Coronary artery (tissue), 2 donors: Measurements from ENCODE around the gene SUN1.

Source experiments
- DNase-seq: peaks from one replicate; pipeline ENCODE4 v3.0.0-alpha.2; 2017; ENCODE audit warnings: low spot score
- H3K27ac ChIP-seq, 2 donors: fragments of 200-600 bp; sonication (generic); one replicate each; pipeline ENCODE4 v1.5.1; 2016 to 2019
- H3K4me3 ChIP-seq: fragments of 200-600 bp; sonication (generic); 2 replicates; pipeline ENCODE4 v1.5.1; 2016; ENCODE audit warnings: mild to moderate bottlenecking, moderate library complexity
- TF ChIP-seq, protein P1 (sequence below): fragments of 200-600 bp; sonication (generic); IDR thresholded peaks from one replicate; pipeline ENCODE4 v1.5.1; 2019; ENCODE audit warnings: antibody characterized with exemption

Gene SUN1

DNA sequence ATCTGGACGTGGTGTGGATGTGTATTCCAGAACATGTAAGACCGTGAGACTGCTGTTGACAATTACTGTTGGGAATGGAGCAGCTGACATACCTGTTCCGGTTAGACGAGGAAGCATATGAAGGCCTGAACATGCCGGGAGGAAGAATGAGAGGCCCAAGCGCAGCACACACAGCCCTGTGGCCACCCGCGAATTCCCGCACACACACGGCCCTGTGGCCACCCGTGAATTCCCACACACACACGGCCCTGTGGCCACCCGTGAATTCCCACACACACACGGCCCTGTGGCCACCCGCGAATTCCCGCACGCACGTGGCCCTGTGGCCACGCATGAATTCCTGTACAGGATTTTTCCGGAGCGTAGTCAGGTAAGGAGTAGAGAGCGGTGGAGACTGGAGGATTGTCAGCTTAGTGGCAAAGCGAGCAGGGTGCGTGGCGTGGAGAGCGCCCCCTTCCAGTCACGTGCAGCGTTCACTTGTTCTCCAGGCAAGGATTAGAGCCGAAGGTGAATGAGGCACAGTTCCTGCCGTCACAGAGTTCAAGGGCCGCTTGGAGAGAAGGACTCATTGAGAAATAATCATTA, 9.5 kb upstream of the SUN1 start:
- DNase-seq = no peak
- TF ChIP-seq, protein P1, sequence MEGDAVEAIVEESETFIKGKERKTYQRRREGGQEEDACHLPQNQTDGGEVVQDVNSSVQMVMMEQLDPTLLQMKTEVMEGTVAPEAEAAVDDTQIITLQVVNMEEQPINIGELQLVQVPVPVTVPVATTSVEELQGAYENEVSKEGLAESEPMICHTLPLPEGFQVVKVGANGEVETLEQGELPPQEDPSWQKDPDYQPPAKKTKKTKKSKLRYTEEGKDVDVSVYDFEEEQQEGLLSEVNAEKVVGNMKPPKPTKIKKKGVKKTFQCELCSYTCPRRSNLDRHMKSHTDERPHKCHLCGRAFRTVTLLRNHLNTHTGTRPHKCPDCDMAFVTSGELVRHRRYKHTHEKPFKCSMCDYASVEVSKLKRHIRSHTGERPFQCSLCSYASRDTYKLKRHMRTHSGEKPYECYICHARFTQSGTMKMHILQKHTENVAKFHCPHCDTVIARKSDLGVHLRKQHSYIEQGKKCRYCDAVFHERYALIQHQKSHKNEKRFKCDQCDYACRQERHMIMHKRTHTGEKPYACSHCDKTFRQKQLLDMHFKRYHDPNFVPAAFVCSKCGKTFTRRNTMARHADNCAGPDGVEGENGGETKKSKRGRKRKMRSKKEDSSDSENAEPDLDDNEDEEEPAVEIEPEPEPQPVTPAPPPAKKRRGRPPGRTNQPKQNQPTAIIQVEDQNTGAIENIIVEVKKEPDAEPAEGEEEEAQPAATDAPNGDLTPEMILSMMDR = no peak
- Histone ChIP-seq H3K27ac (peak overlapping the region in 1 of 2 donors; percentile 12), H3K4me3 (no peak overlapping the region)

DNA sequence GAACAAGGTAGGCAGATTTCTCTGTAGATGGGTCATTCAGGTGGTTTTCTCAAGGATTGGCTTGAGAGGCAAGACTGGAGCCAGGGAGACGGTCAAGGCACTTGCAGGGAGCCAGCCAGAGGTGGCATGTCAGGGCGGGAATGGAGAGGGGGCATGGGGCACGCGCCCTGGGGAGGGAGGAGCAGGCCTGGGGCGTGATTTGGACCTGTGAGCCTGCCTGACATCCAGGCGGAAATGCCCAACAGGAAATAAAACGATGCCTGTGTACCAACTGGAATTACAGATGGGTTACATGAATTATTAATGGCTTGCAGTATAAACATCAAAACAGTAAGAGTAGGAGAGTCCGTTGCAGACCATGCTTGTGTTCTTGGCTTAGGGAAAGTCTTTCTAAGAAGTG, 8.6 kb upstream of the SUN1 start:
- no peak for DNase-seq
- TF ChIP-seq, protein P1 = no peak
- Histone ChIP-seq H3K4me3 (no peak overlapping the region), H3K27ac (peak overlapping the region in 1 of 2 donors; percentile 52)

DNA sequence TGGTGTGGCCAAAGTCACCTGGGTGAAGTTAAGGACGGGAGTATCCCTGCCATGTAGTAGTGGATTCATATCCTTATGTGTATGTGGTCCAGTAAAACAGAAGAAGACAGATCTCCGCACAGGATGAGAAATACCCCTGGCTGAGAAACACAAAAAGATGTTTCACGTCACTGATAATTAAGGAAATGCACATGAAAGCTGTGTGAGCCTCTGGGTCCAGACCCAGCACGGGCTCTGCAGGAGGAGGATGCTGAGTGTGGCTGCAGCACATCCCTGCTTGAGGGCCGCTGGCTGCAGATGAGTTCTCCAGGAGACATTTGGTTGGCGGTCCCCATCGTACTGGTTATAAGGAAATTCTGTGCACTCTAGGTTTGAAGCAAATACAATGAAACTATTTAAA, 8.2 kb upstream of the SUN1 start:
- TF ChIP-seq, protein P1 = no peak
- peak overlapping the region in 1 of 2 donors; percentile 52 for H3K27ac ChIP-seq
- DNase-seq = no peak
- H3K4me3 ChIP-seq = no peak overlapping the region

DNA sequence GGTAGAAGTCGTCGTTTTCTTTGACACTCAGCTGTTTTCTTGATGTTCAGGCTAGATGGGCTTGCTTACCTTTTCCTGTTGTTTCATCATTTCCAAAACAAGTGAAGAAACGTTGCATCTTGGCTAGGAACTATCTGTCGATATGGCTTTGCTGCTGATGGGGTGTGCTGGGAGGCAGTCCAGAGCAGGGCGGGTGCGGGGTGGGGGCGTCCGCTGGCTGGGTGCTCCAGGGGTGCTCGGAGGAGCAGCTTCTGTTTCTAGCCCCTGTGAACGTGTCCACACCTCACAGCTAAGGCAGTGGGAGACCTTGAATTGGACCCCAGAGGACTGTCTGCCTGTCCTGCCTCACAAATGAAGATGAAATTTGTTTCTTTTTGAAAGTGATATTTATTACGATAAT, 7.6 kb upstream of the SUN1 start:
- peak overlapping the region; percentile 65 to 66 for H3K27ac ChIP-seq
- no peak for DNase-seq
- H3K4me3 ChIP-seq = no peak overlapping the region
- TF ChIP-seq, protein P1 = no peak

DNA sequence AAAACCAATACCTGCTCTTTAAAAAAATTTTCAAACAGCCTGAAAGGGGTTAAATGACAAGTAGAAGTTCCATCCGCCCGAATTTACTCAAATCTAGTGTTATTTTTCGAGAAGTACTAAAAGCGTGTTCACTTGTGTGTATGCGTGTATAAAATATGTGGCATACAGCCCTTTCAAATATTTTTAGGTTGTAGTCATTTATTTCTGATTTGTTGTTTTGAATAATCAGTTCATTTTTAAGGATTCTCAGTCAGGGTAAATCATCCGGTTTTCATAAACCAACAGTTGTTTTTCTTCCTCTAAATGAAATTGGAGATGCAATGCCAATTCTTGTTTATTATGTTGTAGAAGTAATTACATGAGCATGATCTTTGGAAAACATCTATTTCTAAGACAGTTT, 6.9 kb upstream of the SUN1 start:
- DNase-seq = no peak
- TF ChIP-seq, protein P1 = no peak
- Histone ChIP-seq H3K4me3 (no peak overlapping the region), H3K27ac (peak overlapping the region; percentile 65 to 66)

DNA sequence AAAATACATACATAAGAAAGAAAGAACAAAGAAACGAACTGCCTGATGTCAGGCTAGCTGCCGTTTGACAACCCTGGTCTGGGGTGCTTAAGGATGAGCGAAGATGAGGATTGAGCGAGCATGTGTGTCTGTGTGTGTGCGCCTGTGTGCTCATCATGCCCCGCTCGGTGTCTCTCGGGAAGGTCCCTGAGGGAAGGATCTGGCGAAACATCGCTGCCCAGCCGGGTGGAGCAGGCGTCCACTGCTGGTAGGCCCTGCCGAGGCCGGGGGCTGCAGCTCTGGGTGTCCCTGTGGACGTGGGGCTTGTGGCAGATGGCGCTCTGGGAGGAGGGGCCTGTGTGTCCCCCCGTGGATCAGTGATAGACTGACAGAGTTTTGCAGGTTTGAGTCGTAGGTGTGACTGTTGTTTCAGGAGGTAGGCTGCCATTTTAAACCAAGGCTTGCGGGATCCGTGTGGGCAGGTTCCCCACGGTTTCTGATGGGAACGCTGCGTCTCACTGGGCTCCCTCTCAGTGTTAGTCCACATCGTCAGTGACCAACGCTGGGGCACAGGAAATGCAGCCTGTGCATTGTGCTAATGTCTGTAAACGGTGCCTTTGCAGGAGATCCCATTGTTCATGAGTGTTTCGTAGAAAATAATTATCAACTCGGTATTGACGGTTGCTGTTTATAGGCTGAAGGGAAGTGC, 5.9 kb upstream of the SUN1 start:
- DNase-seq = no peak
- H3K4me3 ChIP-seq = no peak overlapping the region
- H3K27ac ChIP-seq = peak overlapping the region; percentile 65 to 69
- TF ChIP-seq, protein P1 = no peak
